ENCODE results near the gene ADGRG3.

DNA sequence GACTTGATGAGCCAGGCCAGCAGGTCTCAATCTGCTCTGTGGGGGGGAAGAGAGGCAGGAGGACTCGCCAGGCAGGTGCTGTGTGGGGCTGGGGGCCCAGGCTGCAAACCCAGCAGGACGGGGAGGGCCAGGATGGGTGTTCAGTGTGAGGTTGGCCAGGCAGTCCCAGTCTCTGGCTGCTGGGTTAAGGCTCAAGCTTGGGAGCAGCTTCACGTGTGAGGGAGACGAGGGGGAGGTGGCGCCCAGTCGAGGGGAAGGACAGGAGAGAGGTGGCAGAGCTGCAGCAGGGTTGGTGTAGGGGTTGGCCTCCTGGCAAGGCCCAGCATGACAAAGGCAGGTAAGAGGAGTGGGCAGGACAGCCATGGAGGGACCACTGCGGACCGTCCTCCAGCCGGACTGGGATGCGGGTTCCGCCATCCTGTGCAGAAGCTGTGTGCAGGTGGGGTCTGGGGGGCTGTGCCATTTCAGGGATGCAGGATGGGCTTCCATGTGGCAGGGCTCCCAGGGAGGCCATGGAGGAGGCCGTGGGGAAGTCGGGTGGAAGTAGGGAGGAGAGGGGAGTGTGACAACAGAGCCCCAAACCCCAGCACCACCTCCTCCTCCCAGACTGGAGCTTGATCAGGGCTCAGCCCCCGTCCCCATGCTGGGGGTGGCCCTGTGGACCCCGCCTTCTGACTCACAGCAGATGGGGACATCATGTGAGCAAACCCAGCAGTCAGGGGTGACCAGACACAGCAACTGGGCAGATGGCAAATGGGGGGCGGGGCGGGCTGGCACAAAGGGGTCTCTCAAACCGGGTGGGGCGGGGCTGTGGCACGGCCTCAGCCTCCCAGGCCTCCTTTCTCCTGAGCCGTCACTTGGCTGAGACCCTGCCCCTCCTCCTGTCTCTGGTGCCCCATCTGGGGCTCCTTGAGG, 36.9 kb upstream of the ADGRG3 start:
- TF ChIP-seq, protein P1, sequence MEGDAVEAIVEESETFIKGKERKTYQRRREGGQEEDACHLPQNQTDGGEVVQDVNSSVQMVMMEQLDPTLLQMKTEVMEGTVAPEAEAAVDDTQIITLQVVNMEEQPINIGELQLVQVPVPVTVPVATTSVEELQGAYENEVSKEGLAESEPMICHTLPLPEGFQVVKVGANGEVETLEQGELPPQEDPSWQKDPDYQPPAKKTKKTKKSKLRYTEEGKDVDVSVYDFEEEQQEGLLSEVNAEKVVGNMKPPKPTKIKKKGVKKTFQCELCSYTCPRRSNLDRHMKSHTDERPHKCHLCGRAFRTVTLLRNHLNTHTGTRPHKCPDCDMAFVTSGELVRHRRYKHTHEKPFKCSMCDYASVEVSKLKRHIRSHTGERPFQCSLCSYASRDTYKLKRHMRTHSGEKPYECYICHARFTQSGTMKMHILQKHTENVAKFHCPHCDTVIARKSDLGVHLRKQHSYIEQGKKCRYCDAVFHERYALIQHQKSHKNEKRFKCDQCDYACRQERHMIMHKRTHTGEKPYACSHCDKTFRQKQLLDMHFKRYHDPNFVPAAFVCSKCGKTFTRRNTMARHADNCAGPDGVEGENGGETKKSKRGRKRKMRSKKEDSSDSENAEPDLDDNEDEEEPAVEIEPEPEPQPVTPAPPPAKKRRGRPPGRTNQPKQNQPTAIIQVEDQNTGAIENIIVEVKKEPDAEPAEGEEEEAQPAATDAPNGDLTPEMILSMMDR (IDR thresholded peaks at IDR 0.05 in 4 of 5, conservative IDR thresholded peaks at IDR 0.05 in 1 of 5): no peak
- TF ChIP-seq POLR2A (IDR thresholded peaks at IDR 0.05): no peak

All from gastrocnemius medialis (tissue), 4 donors.